Measurements from ENCODE around the gene ATRN.

DNA sequence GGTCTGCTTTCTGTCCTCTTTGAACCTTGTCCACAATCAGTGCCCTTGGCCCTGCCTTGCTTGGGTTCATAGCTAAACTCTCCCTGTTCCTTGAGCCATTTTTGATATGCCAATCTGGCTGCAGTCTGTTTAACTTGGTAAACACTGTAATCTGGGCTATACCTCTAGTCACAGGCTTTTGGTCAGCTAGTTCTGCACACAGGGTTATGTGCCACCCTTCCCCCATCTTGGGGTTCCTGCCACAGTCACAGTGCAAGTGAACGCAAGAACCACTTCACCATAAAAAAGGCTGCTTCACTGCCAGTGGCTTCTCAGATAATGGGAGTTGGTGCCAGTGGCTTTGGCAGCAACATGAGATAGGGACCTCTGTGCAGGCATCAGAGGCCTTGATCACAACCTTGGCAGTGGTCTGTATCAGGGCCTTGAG is 10.9 kb upstream of the ATRN start:
- TF ChIP-seq, protein P1, sequence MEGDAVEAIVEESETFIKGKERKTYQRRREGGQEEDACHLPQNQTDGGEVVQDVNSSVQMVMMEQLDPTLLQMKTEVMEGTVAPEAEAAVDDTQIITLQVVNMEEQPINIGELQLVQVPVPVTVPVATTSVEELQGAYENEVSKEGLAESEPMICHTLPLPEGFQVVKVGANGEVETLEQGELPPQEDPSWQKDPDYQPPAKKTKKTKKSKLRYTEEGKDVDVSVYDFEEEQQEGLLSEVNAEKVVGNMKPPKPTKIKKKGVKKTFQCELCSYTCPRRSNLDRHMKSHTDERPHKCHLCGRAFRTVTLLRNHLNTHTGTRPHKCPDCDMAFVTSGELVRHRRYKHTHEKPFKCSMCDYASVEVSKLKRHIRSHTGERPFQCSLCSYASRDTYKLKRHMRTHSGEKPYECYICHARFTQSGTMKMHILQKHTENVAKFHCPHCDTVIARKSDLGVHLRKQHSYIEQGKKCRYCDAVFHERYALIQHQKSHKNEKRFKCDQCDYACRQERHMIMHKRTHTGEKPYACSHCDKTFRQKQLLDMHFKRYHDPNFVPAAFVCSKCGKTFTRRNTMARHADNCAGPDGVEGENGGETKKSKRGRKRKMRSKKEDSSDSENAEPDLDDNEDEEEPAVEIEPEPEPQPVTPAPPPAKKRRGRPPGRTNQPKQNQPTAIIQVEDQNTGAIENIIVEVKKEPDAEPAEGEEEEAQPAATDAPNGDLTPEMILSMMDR (conservative IDR thresholded peaks at IDR 0.05; ENCODE audit: low read length) = no peak
- TF ChIP-seq EZH2phosphoT487 (IDR thresholded peaks at IDR 0.05; ENCODE audit: borderline replicate concordance) = no peak

Measured in Loucy (cell line).